A673 (cell line): ENCODE data around the gene LRRC57. TPM values are rescaled to one million over a fixed set of nuclear protein-coding genes. Genes with fewer than 3 reads are reported as not detected.

ENCODE experiments used
- Bru-seq: library from RNA; stranded (reverse); fragments of 400-500 nt; gene quantifications from one replicate; lab custom pipeline; 2021; lab: Mats Ljungman, UMichigan
- BruChase-seq, 2 experiments: library from RNA; stranded (reverse); fragments of 400-500 nt; gene quantifications; one replicate each; lab custom pipeline; 2021; lab: Mats Ljungman, UMichigan
- BruUV-seq: library from RNA; stranded (reverse); fragments of 400-500 nt; replicated peaks from 2 replicates; lab custom pipeline; 2021; lab: Mats Ljungman, UMichigan
- CTCF ChIA-PET: fragments of 300-600 bp; sonication (Branson Sonifier 250); formaldehyde crosslinking; loops from one replicate; lab custom pipeline; 2022; ENCODE audit warnings: antibody characterized with exemption; lab: Charles Lee
- POLR2A ChIA-PET: fragments of 300-600 bp; sonication (Branson Sonifier 250); formaldehyde crosslinking; loops from one replicate; lab custom pipeline; 2022; ENCODE audit warnings: antibody characterized with exemption; ENCODE audit not compliant: low non-redundant PET; lab: Charles Lee
- DNase-seq: peaks from one replicate; pipeline ENCODE4 v3.0.0-alpha.2; 2015; ENCODE audit warnings: low spot score
- H3K27ac ChIP-seq: fragments of 200-600 bp; sonication (generic); 2 replicates; pipeline ENCODE4 v1.5.1; 2016; ENCODE audit warnings: mixed run types, low read depth, mild to moderate bottlenecking, mixed read lengths, antibody characterized with exemption, low read length; ENCODE audit not compliant: poor library complexity, severe bottlenecking
- H3K27me3 ChIP-seq: fragments of 200-600 bp; sonication (generic); replicated peaks from 2 replicates; pipeline ENCODE4 v1.6.1; 2017; ENCODE audit warnings: mixed run types, low read depth, mild to moderate bottlenecking, mixed read lengths, antibody characterized with exemption, low read length; ENCODE audit not compliant: insufficient read depth, poor library complexity
- H3K36me3 ChIP-seq: fragments of 200-600 bp; sonication (generic); 2 replicates; pipeline ENCODE4 v1.6.1; 2016; ENCODE audit warnings: mixed run types, mild to moderate bottlenecking, mixed read lengths, antibody characterized with exemption, low read length; ENCODE audit not compliant: insufficient read depth, poor library complexity, severe bottlenecking
- H3K4me1 ChIP-seq: fragments of 200-600 bp; sonication (generic); 2 replicates; pipeline ENCODE4 v1.6.1; 2017; ENCODE audit warnings: mixed run types, mild to moderate bottlenecking, mixed read lengths, antibody characterized with exemption, low read length; ENCODE audit not compliant: insufficient read depth, poor library complexity, severe bottlenecking
- H3K4me3 ChIP-seq: fragments of 200-600 bp; sonication (generic); 2 replicates; pipeline ENCODE4 v1.5.1; 2016; ENCODE audit warnings: low read depth, mixed run types, mild to moderate bottlenecking, mixed read lengths, low read length; ENCODE audit not compliant: poor library complexity, severe bottlenecking
- H3K9me3 ChIP-seq: fragments of 200-600 bp; sonication (generic); 2 replicates; pipeline ENCODE4 v1.6.1; 2016; ENCODE audit warnings: mixed run types, low read depth, mild to moderate bottlenecking, mixed read lengths, antibody characterized with exemption, low read length; ENCODE audit not compliant: poor library complexity, severe bottlenecking
- EZH2 ChIP-seq: fragments of 200-600 bp; sonication (generic); IDR thresholded peaks from 2 replicates; pipeline ENCODE4 v1.6.1; 2017; ENCODE audit warnings: borderline replicate concordance, low read depth, mild to moderate bottlenecking, mixed read lengths, antibody characterized with exemption, low read length; ENCODE audit not compliant: poor library complexity, severe bottlenecking
- intact Hi-C: fragments of 100-400 bp; cut with micrococcal nuclease; formaldehyde crosslinking; loops from one replicate; pipeline ENCODE4 v1.10.0; 2022; ENCODE audit not compliant: unreplicated experiment
- long read RNA-seq: library from polyadenylated mRNA; stranded (forward); transcript quantifications from one replicate; pipeline ENCODE4 v2.0.0, GENCODE V29; 2022
- total RNA-seq: library from RNA; stranded (reverse); gene quantifications from 2 replicates; pipeline ENCODE4 v1.2.3, GENCODE V29; 2021
- TF ChIP-seq, protein P1 (sequence below): fragments of 300-800, 200-600 bp; sonication (generic); conservative IDR thresholded peaks from 2 replicates; pipeline ENCODE4 v1.5.1; 2017; ENCODE audit warnings: low read depth, mild to moderate bottlenecking, antibody characterized with exemption, low read length, moderate library complexity, mixed read lengths

The LRRC57 gene
- 28.7 and 32.7 TPM in 2 replicates for total RNA-seq
- Bru-seq, nascent RNA, result percentile 67 among the genes with signal in this experiment
- BruChase-seq, experiment 1, labeled RNA remaining after a 2-hour chase, result percentile 88 among the genes with signal in this experiment
- percentile 97 among the genes with signal in this experiment for BruChase-seq, experiment 2, labeled RNA remaining after a 6-hour chase
- long read RNA-seq, full-length matches to known transcripts, result 49 of 55 reads
- long read RNA-seq, partial matches to known transcripts, result 1 of 55 reads
- long read RNA-seq, other reads (novel, unspliced or antisense), result 5 of 55 reads

DNA sequence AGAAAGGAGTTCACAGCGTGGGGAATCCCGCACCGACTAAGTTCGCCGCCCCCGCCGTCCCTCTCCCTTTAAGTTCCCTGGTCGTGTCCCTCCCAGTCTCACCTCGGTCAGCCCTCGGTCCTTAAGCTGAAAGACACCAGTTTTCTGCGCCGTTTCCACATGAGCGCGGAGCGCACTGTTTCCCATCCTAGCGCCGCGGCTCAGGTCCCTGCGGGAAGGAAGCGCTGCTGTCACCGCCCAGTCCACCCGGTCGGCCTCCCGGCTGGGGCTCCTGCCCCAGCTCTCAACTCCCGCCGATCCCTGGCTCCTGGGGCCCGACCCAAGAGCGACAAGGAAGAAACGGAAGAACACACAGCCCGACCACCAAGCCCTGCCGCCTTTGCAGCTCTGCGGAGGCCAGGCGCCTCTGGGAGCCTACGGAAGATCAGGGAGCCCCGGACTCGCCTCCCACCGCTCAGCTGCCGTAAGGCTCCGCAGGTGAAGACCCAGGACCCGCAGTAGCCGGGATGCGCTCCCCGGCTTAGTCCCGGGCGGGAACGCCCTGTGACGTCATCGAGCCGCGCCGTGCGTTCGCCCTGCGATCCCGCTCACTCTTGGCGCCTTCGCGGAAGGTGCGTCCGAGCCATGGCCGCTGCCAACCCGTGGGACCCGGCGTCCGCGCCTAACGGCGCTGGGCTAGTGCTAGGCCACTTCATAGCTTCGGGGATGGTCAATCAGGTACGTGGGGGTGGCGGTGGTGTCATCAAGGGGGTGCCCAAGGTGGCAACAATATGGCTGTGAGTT lies at the start of gene LRRC57, which contains the start of gene HAUS2:
Gene LRRC57 (minus strand): TSS at position 545 of the 783 bp plus-strand sequence. CDS start 359 bp downstream, at position 186.
Gene HAUS2 (plus strand): TSS at position 590 of the 783 bp plus-strand sequence. CDS start 35 bp downstream, at position 625.
- CTCF ChIA-PET, result interaction anchor here (0.6 to 0.7 kb wide), 2 partner anchors 37 to 101 kb away, joined by 3 to 4 read pairs; no protein-coding TSS in a partner anchor
- BruUV-seq, result TSS peak; percentile 54
- no peaks in the 10 kb centered on the region for H3K27me3 ChIP-seq
- POLR2A ChIA-PET, result no interaction called here
- intact Hi-C loops, result loop anchor here (5.0 kb wide), 1 partner anchor 104 kb away; no protein-coding TSS in a partner anchor
- peak; percentile 90 for DNase-seq
- peak within 1 kb of the TSS; percentile 90 for H3K27ac ChIP-seq
- no peaks in the 10 kb centered on the region for H3K9me3 ChIP-seq
- H3K36me3 ChIP-seq, result peaks cover 22% of the 10 kb centered on the region
- H3K4me3 ChIP-seq, result peak within 1 kb of the TSS; percentile 95
- TF ChIP-seq, protein P1, sequence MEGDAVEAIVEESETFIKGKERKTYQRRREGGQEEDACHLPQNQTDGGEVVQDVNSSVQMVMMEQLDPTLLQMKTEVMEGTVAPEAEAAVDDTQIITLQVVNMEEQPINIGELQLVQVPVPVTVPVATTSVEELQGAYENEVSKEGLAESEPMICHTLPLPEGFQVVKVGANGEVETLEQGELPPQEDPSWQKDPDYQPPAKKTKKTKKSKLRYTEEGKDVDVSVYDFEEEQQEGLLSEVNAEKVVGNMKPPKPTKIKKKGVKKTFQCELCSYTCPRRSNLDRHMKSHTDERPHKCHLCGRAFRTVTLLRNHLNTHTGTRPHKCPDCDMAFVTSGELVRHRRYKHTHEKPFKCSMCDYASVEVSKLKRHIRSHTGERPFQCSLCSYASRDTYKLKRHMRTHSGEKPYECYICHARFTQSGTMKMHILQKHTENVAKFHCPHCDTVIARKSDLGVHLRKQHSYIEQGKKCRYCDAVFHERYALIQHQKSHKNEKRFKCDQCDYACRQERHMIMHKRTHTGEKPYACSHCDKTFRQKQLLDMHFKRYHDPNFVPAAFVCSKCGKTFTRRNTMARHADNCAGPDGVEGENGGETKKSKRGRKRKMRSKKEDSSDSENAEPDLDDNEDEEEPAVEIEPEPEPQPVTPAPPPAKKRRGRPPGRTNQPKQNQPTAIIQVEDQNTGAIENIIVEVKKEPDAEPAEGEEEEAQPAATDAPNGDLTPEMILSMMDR, result no peak
- TF ChIP-seq EZH2, result no peak
- H3K4me1 ChIP-seq, result peaks cover 7% of the 10 kb centered on the region

DNA sequence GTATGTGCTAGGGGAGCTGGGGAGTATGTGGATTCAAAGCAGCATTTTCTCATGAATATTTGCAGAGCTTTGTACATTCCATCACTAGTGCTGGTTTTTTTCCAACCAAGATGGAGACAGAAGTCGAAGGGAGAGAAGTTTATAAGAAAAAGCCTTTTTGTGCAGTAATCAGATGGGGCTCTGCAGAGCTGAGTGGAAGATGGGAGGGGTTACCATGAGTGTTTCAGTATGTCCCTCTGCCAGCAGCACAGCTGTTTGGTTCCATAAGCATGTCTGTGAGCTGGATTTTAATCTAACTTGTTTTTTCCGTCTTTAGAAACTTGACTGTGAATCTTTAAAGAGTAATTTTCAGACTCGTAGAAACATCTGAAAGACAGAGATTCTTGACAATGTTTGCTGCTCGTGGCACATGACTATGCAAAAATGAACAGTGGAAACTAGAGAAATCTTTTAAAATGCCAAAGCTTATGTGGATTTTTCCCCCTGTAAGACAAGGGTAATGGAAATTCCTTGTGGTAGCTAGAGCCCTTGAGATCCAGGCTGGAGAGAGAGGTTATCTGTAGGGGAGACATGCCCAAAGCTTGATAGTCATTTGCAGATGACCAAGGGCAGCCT lies 47.1 kb upstream of the LRRC57 start:
- BruUV-seq, result no TSS peak
- TF ChIP-seq, protein P1, result no peak
- TF ChIP-seq EZH2, result no peak
- ChIA-PET POLR2A (no interaction called here), CTCF (no interaction called here)
- Histone ChIP-seq H3K36me3 (peaks cover 3% of the 10 kb centered on the region), H3K9me3 (no peaks in the 10 kb centered on the region), H3K4me1 (peaks cover 6% of the 10 kb centered on the region), H3K4me3 (no peak overlapping the region), H3K27ac (no peak overlapping the region), H3K27me3 (no peaks in the 10 kb centered on the region)
- no peak for DNase-seq
- intact Hi-C loops, result no loop called here

DNA sequence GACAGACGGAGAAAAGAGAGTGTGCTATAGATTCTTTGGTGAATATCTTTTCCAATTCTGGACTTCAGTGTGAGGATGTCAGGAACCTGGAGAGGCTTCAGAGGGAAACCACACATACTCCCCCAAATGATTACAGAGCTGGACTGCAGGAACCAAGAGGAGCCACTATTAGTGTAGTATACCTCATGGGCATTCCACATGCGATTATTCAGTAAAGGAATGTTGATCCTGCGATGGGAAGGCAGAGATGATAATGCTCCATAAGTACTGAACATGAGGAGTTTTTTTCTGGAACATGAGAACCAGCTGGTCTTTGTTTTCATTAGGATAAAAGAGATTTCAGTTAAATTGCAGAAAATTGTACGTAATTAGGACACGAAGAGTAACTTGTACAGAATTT lies 45.5 kb upstream of the LRRC57 start:
- POLR2A ChIA-PET, result no interaction called here
- intact Hi-C loops, result no loop called here

More for the DNA sequence above, 45.5 kb upstream of the LRRC57 start:
- Histone ChIP-seq H3K4me3 (no peak overlapping the region), H3K36me3 (peaks cover 3% of the 10 kb centered on the region), H3K9me3 (no peaks in the 10 kb centered on the region), H3K27ac (no peak overlapping the region), H3K4me1 (peaks cover 6% of the 10 kb centered on the region), H3K27me3 (no peaks in the 10 kb centered on the region)
- no TSS peak for BruUV-seq
- no peak for DNase-seq
- CTCF ChIA-PET, result no interaction called here
- TF ChIP-seq, protein P1, result no peak
- TF ChIP-seq EZH2, result no peak
